OCI-LY3 (cell line): ENCODE measurements around the gene DAG1.

Experiments used
- H2AFZ ChIP-seq: fragments of 200-600, 300-600 bp; shearing (Covaris generic); 2 replicates; pipeline ENCODE4 v1.6.0; 2014; ENCODE audit warnings: antibody characterized with exemption, low read depth, low read length
- H3K27ac ChIP-seq: fragments of 200-600, 300-600 bp; sonication (generic); 2 replicates; pipeline ENCODE4 v1.5.1; 2014; ENCODE audit warnings: mild to moderate bottlenecking, low read length, moderate library complexity, mixed read lengths
- H3K27me3 ChIP-seq: fragments of 200-600, 300-600 bp; sonication (generic); 2 replicates; pipeline ENCODE4 v1.6.1; 2014; ENCODE audit warnings: low read depth, low read length, mixed read lengths
- H3K36me3 ChIP-seq: fragments of 200-600, 300-600 bp; sonication (generic); replicated peaks from 2 replicates; pipeline ENCODE3; 2014; ENCODE audit warnings: low read depth, low read length, mixed read lengths
- H3K4me1 ChIP-seq: fragments of 300-600, 200-600 bp; sonication (generic); 2 replicates; pipeline ENCODE4 v1.6.1; 2014; ENCODE audit warnings: low read length, mixed read lengths
- H3K4me2 ChIP-seq: fragments of 200-600, 300-600 bp; sonication (generic); 2 replicates; pipeline ENCODE4 v1.6.1; 2014; ENCODE audit warnings: low read length, mixed read lengths
- H3K4me3 ChIP-seq: fragments of 300-600, 200-600 bp; sonication (generic); 2 replicates; pipeline ENCODE4 v1.5.1; 2014; ENCODE audit warnings: antibody characterized with exemption, mild to moderate bottlenecking, low read length, moderate library complexity
- H3K79me2 ChIP-seq: fragments of 300-600, 200-600 bp; shearing (Covaris generic); 2 replicates; pipeline ENCODE4 v1.6.1; 2014; ENCODE audit warnings: mild to moderate bottlenecking, low read length, mixed read lengths
- H3K9ac ChIP-seq: fragments of 300-600, 200-600 bp; shearing (Covaris generic); 2 replicates; pipeline ENCODE4 v1.6.0; 2014; ENCODE audit warnings: mild to moderate bottlenecking, low read length, moderate library complexity
- H3K9me3 ChIP-seq: fragments of 200-600, 300-600 bp; shearing (Covaris generic); 2 replicates; pipeline ENCODE4 v1.6.1; 2014; ENCODE audit warnings: low read length, mixed read lengths; ENCODE audit not compliant: insufficient read depth
- H4K20me1 ChIP-seq: fragments of 200-600, 300-600 bp; sonication (generic); 2 replicates; pipeline ENCODE4 v1.6.1; 2016; ENCODE audit warnings: low read length, mixed read lengths; ENCODE audit not compliant: insufficient read depth
- CTCF ChIP-seq: fragments of 200-600, 300-600 bp; sonication (generic); IDR thresholded peaks from 2 replicates; pipeline ENCODE4 v1.5.1; 2014; ENCODE audit warnings: antibody characterized with exemption, low read length, low read depth
- EZH2phosphoT487 ChIP-seq: fragments of 200-600 bp; shearing (Covaris generic); IDR thresholded peaks from 2 replicates; pipeline ENCODE4 v1.6.1; 2018; ENCODE audit warnings: antibody characterized with exemption, mixed run types, low read depth

DAG1 gene

GRCh38 chr3:49427586-49427985 lies 42.5 kb upstream of the DAG1 start:
- Histone ChIP-seq H3K9ac (no peak overlapping the region), H3K4me2 (no peak overlapping the region), H3K27me3 (no peaks in the 10 kb centered on the region), H3K79me2 (no peaks in the 10 kb centered on the region), H2AFZ (no peak overlapping the region), H3K27ac (no peak overlapping the region), H3K4me1 (peaks cover 7% of the 10 kb centered on the region; the same call in 1 of the 2 replicates), H4K20me1 (no peaks in the 10 kb centered on the region), H3K36me3 (no peaks in the 10 kb centered on the region), H3K4me3 (no peak overlapping the region), H3K9me3 (no peaks in the 10 kb centered on the region)
- no peak for TF ChIP-seq EZH2phosphoT487
- TF ChIP-seq CTCF, result no peak

GRCh38 chr3:49428752-49429080 lies 41.4 kb upstream of the DAG1 start:
- peak overlapping the region; percentile 87 for H3K4me3 ChIP-seq
- peak overlapping the region; percentile 80; the same call in 1 of the 2 replicates for H2AFZ ChIP-seq
- H3K4me1 ChIP-seq, result peaks cover 7% of the 10 kb centered on the region; the same call in 1 of the 2 replicates
- no peaks in the 10 kb centered on the region for H4K20me1 ChIP-seq
- TF ChIP-seq EZH2phosphoT487 (no peak), CTCF (no peak)
- H3K4me2 ChIP-seq, result peak overlapping the region; percentile 69
- no peaks in the 10 kb centered on the region for H3K27me3 ChIP-seq
- H3K36me3 ChIP-seq, result no peaks in the 10 kb centered on the region
- no peak overlapping the region for H3K27ac ChIP-seq
- no peaks in the 10 kb centered on the region for H3K9me3 ChIP-seq
- H3K79me2 ChIP-seq, result no peaks in the 10 kb centered on the region
- peak overlapping the region; percentile 78 for H3K9ac ChIP-seq

GRCh38 chr3:49434731-49435130 lies 35.3 kb upstream of the DAG1 start:
- Histone ChIP-seq H3K27me3 (no peaks in the 10 kb centered on the region), H3K27ac (no peak overlapping the region), H3K4me2 (no peak overlapping the region), H3K79me2 (no peaks in the 10 kb centered on the region), H3K4me3 (no peak overlapping the region), H3K9me3 (no peaks in the 10 kb centered on the region), H4K20me1 (no peaks in the 10 kb centered on the region), H3K9ac (no peak overlapping the region), H2AFZ (no peak overlapping the region), H3K4me1 (no peaks in the 10 kb centered on the region), H3K36me3 (no peaks in the 10 kb centered on the region)
- TF ChIP-seq CTCF, result no peak
- no peak for TF ChIP-seq EZH2phosphoT487

GRCh38 chr3:49445391-49445790 lies 24.7 kb upstream of the DAG1 start:
- Histone ChIP-seq H3K27me3 (no peaks in the 10 kb centered on the region), H3K4me1 (peaks cover 16% of the 10 kb centered on the region), H3K4me3 (no peak overlapping the region), H4K20me1 (no peaks in the 10 kb centered on the region), H3K4me2 (no peak overlapping the region), H3K79me2 (no peaks in the 10 kb centered on the region), H3K9ac (no peak overlapping the region), H3K36me3 (no peaks in the 10 kb centered on the region), H3K27ac (no peak overlapping the region), H3K9me3 (no peaks in the 10 kb centered on the region), H2AFZ (no peak overlapping the region)
- TF ChIP-seq CTCF (no peak), EZH2phosphoT487 (no peak)
